ENCODE results near the gene SLC37A1. TPM values are rescaled to one million over a fixed set of nuclear protein-coding genes. Genes with fewer than 3 reads are reported as not detected.
"Not testable (repeated sequence)": the region's sequence is repeated elsewhere in the genome, so short reads cannot be mapped to it uniquely, and the experiment has no call there.

SLC37A1 gene
- total RNA-seq (2014; rRNA removed; shearing (Covaris generic)) = 6.7 and 9.2 TPM in 2 replicates

- no peak for DNase-seq (ENCODE audit: low spot score)
These were observed at the start of gene SLC37A1 for GRCh38 chr21:42513151-42513984. SLC37A1 (plus strand) TSS chr21:42513852; CDS start chr21:42518455, 4,603 bp downstream.

GRCh38 chr21:42463861-42464515 lies 49.7 kb upstream of the SLC37A1 start:
- DNase-seq (ENCODE audit: low spot score) = no peak

DNA sequence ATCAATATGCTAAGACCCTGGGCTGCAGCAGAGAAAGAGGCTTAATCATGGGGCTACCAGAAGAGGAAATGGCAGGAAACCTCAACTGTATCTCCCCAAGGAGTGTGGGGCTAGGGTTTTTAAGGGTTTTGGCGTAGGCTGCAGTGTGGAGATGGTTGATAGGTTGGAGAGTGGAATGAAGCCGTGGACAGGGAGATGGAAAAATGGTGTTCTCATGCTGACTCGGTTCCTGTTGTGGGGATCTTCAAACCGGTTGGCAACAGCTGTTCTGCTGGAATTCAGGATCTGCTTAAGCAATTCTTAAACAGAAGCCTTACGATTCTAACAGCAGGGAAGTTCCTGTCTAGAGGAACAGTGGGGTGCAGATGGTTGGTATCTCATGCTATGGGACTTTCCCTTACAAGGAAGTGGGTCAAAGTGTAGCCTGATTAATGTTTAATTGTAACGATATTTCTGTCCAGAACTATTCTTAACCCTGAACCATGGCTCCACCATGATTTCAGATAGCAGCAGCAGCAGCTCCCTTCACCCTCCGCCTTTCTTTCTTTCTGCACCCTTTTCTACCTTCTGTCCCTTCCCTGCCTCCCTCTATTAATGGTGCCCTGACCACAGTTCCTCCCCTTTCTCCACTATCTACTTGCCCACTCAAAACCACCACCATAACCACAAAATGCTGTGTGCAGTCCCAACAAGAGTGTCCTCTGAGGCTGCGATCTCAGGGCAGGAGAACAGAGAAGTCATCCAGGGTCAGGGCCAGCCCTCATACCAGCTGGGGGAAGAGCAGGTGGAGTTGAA lies 48.4 kb upstream of the SLC37A1 start:
- DNase-seq (ENCODE audit: low spot score) = no peak

DNA sequence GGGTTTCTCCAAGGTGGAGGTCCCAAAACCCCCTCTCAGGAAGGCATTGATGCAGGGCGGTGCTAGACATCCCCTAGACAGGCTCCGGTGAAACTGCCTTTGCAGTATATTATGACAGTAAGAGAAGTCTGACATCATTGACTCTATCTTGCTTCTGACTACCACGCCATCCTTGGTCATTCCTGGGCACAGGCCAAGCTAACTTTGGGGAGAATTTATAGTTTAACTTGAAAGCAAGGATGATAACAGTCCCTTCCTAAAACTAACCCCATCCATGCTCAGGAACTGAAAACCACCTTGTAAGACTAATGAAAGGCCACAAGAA lies 47.9 kb upstream of the SLC37A1 start:
- DNase-seq (ENCODE audit: low spot score) = no peak

DNA sequence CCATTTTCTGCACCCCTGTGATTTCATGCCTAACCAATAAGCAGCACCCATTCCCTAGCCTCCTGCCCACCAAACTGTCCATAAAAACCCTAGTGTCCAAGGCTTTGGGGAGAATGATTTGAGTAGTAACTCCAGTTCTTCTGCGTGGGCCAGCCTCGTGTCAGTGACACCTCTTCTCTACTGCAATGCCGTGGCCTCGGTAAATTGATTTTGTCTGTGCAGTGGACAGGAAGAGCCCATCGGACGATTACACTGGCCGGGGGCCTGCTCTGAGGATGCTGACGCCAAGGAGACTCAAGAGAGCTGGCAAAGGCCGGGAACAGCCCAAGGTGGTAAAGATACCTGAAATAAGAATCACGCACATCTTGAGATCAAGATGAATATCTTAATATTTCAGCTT lies 47.0 kb upstream of the SLC37A1 start:
- DNase-seq (ENCODE audit: low spot score) = no peak

- DNase-seq (ENCODE audit: low spot score) = peak; percentile 92
These were observed 46.3 kb upstream of the SLC37A1 start for GRCh38 chr21:42467140-42467983.

DNA sequence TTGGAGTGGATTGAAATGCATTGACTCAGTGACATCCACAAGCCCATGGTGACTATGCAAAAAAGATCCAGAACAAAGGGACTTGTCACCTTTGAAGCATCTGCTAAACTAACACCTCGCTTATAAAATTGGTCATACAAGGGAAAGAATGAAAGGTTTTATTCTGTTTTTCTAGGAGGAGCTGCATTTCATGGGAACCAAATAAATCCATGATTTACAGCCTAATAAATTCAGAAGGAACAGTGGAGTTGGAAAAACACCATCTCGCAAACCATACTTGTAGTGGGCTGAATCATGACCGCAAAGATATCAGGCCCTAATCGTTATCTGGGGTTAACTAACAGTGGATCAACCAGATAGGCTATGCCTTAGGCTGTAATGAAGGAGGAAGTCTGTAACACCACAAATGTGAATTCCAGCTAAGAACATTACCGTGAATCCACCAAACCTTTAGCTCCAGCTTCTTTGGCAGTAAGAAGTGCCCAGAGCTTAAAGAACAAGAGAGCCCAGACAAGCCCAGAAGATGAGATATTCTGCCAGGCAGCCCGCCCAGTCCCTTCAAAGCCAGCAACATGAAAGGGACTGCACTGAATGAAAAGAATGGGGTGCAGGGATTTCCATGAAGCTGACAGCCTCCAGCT lies 45.0 kb upstream of the SLC37A1 start:
- DNase-seq (ENCODE audit: low spot score) = peak; percentile 50

- no peak for DNase-seq (ENCODE audit: low spot score)
These were observed 44.4 kb upstream of the SLC37A1 start for GRCh38 chr21:42469272-42469671.

DNA sequence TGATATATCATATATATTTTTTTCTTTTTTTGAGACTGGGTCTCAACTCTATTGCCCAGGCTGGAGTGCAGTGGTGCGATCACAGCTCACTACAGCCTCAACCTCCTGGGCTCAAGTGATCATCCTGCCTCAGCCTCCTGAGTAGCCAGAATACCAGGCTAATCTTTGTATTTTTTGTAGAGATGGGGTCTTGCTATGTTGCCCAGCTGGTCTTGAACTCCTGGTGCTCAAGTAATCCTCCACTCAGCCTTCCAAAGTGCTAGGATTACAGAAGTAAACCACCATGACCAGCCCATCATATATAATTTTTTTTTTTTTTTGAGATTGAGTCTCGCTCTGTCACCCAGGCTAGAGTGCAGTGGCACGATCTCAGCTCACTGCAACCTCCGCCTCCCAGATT lies 43.9 kb upstream of the SLC37A1 start:
- not testable (repeated sequence) for DNase-seq (ENCODE audit: low spot score)

- DNase-seq (ENCODE audit: low spot score) = no peak
These were observed 42.4 kb upstream of the SLC37A1 start for GRCh38 chr21:42471206-42471605.

- no peak for DNase-seq (ENCODE audit: low spot score)
These were observed 41.8 kb upstream of the SLC37A1 start for GRCh38 chr21:42471716-42472330.

GRCh38 chr21:42472521-42472920 lies 41.1 kb upstream of the SLC37A1 start:
- DNase-seq (ENCODE audit: low spot score) = no peak

GRCh38 chr21:42473498-42474042 lies 40.1 kb upstream of the SLC37A1 start:
- no peak for DNase-seq (ENCODE audit: low spot score)

DNA sequence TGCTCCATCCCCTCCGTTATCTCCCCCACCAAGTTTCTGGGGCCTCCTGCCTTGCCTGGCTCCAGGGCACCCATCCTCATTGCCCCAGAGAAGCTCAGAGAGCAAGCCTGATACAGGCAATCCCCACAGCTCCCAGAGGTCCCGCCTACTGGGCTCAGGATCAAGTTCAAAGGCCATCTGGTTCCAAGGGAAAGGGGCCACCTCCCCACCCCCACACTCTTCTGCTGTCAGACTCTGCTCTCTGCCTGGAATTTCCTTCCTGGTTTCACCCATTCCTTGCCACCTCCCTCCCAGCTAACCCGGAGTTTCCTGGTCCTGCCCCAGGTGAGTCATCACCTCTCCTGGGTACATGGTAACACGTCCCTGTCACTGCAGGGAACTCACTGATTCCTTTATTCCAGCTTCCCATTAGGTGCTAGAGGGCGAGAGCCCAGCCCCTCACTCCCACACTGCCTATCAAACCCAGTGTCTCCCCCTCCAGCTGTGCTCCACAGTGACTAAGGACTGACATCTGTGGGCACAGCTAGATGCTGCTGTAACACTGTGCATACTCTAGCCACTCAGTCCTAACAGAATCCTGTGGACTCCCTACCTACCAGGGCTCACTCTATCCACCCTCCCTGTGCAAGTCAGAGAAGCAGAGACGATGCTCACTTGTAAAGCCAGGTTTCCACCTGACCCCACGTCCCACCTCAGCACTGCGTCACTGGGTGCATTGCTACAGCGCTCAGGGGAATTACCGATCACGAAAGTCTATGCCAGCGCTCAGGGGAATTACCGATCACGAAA lies 39.4 kb upstream of the SLC37A1 start:
- DNase-seq (ENCODE audit: low spot score) = peak; percentile 76

GRCh38 chr21:42475036-42475435 lies 38.6 kb upstream of the SLC37A1 start:
- DNase-seq (ENCODE audit: low spot score) = no peak

DNA sequence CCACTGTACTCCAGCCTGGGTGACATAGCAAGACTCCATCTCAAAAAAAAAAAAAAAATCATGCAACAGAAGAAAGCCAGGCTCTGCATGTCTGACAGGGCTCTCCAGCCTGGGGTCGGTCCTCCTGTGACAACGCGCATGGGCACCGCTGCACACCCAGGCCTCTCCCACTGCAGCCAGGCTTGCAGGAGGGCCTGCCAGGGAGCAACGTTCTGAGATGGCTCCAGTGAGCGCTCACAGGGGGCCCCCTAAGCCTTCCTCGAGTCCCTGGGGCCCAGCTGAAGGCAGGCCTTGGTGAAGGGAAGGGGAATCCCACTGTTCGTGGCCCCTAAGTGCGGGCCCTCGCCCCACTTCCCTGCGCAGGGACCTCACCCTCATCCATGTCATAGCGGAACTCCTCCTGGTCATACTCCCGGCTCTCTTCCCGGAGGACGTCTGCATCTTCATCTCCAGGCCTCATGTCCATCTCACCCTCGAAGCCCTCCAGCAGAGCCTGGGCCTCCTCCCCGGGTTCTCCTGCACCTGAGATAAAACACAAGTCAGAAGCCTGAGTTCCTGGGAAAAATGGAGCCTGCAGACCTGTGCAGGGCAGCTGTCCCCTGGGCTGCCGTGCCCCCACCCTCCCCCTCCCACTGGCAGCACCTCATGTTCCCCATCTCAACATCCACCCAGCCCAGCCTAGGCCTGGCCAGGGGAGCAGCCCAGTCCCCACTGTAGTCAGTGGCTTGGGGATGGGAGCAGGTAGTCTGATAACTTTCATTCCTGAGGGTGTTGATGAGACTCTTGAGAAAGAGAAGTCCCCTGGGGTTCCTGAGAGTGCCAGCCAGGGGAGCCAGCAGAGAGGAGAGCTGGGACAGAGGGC lies 37.9 kb upstream of the SLC37A1 start:
- no peak for DNase-seq (ENCODE audit: low spot score)

GRCh38 chr21:42476388-42477331 lies 37.0 kb upstream of the SLC37A1 start:
- no peak for DNase-seq (ENCODE audit: low spot score)

Measured in H4 (cell line).